SU-DHL-6 (cell line): Measurements from ENCODE around the gene TSPAN18.

Source experiments
- H2AFZ ChIP-seq: fragments of 200-600 bp; sonication (generic); 2 replicates; pipeline ENCODE4 v1.6.1; 2014; ENCODE audit warnings: low read depth, mild to moderate bottlenecking, moderate library complexity, mixed read lengths, antibody characterized with exemption, low read length; ENCODE audit not compliant: severe bottlenecking
- H3F3A ChIP-seq: fragments of 200-600 bp; shearing (Covaris generic); 2 replicates; pipeline ENCODE4 v1.6.0; 2016; ENCODE audit warnings: antibody characterized with exemption, mild to moderate bottlenecking; ENCODE audit not compliant: insufficient read depth
- H3K27ac ChIP-seq: fragments of 200-600 bp; sonication (generic); 2 replicates; pipeline ENCODE4 v1.5.1; 2016; ENCODE audit warnings: low read depth, mild to moderate bottlenecking, low read length, moderate library complexity, mixed read lengths
- H3K27me3 ChIP-seq: fragments of 200-600 bp; sonication (generic), shearing (Covaris generic); 2 replicates; pipeline ENCODE4 v1.6.0; 2014; ENCODE audit warnings: mild to moderate bottlenecking, low read length
- H3K36me3 ChIP-seq: fragments of 200-600 bp; sonication (generic); 2 replicates; pipeline ENCODE4 v1.6.1; 2014; ENCODE audit warnings: mild to moderate bottlenecking, low read length, mixed read lengths
- H3K4me2 ChIP-seq: fragments of 300-600, 200-600 bp; shearing (Covaris generic), sonication (generic); 2 replicates; pipeline ENCODE4 v1.6.0; 2014; ENCODE audit warnings: low read length, low read depth, mild to moderate bottlenecking; ENCODE audit not compliant: poor library complexity, severe bottlenecking
- H3K4me3 ChIP-seq: fragments of 200-600 bp; sonication (generic); 2 replicates; pipeline ENCODE4 v1.5.1; 2014; ENCODE audit warnings: antibody characterized with exemption, low read length, mild to moderate bottlenecking, mixed read lengths; ENCODE audit not compliant: insufficient read depth, poor library complexity, severe bottlenecking
- H3K79me2 ChIP-seq: fragments of 200-600 bp; sonication (generic); 2 replicates; pipeline ENCODE4 v1.6.1; 2014; ENCODE audit warnings: mild to moderate bottlenecking, low read length, moderate library complexity; ENCODE audit not compliant: insufficient read depth
- H3K9ac ChIP-seq: fragments of 200-600 bp; sonication (generic); 2 replicates; pipeline ENCODE4 v1.7.0; 2014; ENCODE audit warnings: mild to moderate bottlenecking, low read length
- H3K9me2 ChIP-seq: fragments of 200-600 bp; sonication (generic); replicated peaks from 2 replicates; pipeline ENCODE4 v1.6.1; 2014; ENCODE audit warnings: low read length; ENCODE audit not compliant: insufficient read depth
- H3K9me3 ChIP-seq: fragments of 200-600 bp; sonication (generic); 2 replicates; pipeline ENCODE4 v1.6.1; 2014; ENCODE audit warnings: low read length, mixed read lengths; ENCODE audit not compliant: insufficient read depth
- H4K20me1 ChIP-seq: fragments of 200-600 bp; sonication (generic); 2 replicates; pipeline ENCODE4 v1.6.1; 2014; ENCODE audit warnings: low read depth, mild to moderate bottlenecking, antibody characterized with exemption, low read length, moderate library complexity, mixed read lengths
- CTCF ChIP-seq: fragments of 200-600 bp; sonication (generic); IDR thresholded peaks from one replicate; pipeline ENCODE4 v1.5.1; 2017; ENCODE audit warnings: antibody characterized with exemption, mild to moderate bottlenecking, low read length, moderate library complexity; ENCODE audit not compliant: insufficient read depth, poor library complexity, severe bottlenecking
- EZH2phosphoT487 ChIP-seq: fragments of 200-600 bp; sonication (generic), shearing (Covaris generic); conservative IDR thresholded peaks from 2 replicates; pipeline ENCODE4 v1.6.1; 2018; ENCODE audit warnings: mild to moderate bottlenecking, antibody characterized with exemption, low read length, moderate library complexity, mixed read lengths

Gene TSPAN18

GRCh38 chr11:44905131-44905866 lies 178.5 kb downstream of the TSPAN18 start:
- H4K20me1 ChIP-seq, result no peaks in the 10 kb centered on the region
- no peaks in the 10 kb centered on the region for H3K27me3 ChIP-seq
- no peak for TF ChIP-seq EZH2phosphoT487
- no peak for TF ChIP-seq CTCF
- H3K9ac ChIP-seq, result no peak overlapping the region
- no peaks in the 10 kb centered on the region for H3K9me2 ChIP-seq
- H3K79me2 ChIP-seq, result no peaks in the 10 kb centered on the region
- no peak overlapping the region for H3K4me2 ChIP-seq
- H3F3A ChIP-seq, result no peaks in the 10 kb centered on the region
- no peak overlapping the region for H2AFZ ChIP-seq
- no peak overlapping the region for H3K27ac ChIP-seq
- no peaks in the 10 kb centered on the region for H3K36me3 ChIP-seq
- H3K9me3 ChIP-seq, result no peaks in the 10 kb centered on the region
- H3K4me3 ChIP-seq, result no peak overlapping the region

- H2AFZ ChIP-seq, result no peak overlapping the region
- H3K36me3 ChIP-seq, result no peaks in the 10 kb centered on the region
- no peak overlapping the region for H3K9ac ChIP-seq
- H4K20me1 ChIP-seq, result no peaks in the 10 kb centered on the region
- no peaks in the 10 kb centered on the region for H3K79me2 ChIP-seq
- no peak for TF ChIP-seq EZH2phosphoT487
- no peak for TF ChIP-seq CTCF
- H3F3A ChIP-seq, result no peaks in the 10 kb centered on the region
- H3K27ac ChIP-seq, result no peak overlapping the region
- H3K9me3 ChIP-seq, result no peaks in the 10 kb centered on the region
- no peak overlapping the region for H3K4me2 ChIP-seq
- no peaks in the 10 kb centered on the region for H3K9me2 ChIP-seq
- H3K4me3 ChIP-seq, result no peak overlapping the region
- H3K27me3 ChIP-seq, result no peaks in the 10 kb centered on the region
Observed at GRCh38 chr11:44906649-44907048, 179.9 kb downstream of the TSPAN18 start.

- no peaks in the 10 kb centered on the region for H4K20me1 ChIP-seq
- H3K4me2 ChIP-seq, result no peak overlapping the region
- no peaks in the 10 kb centered on the region for H3K27me3 ChIP-seq
- no peaks in the 10 kb centered on the region for H3K9me3 ChIP-seq
- H3K36me3 ChIP-seq, result no peaks in the 10 kb centered on the region
- H3K9ac ChIP-seq, result no peak overlapping the region
- no peaks in the 10 kb centered on the region for H3K79me2 ChIP-seq
- TF ChIP-seq CTCF, result no peak
- no peak for TF ChIP-seq EZH2phosphoT487
- no peaks in the 10 kb centered on the region for H3K9me2 ChIP-seq
- no peak overlapping the region for H2AFZ ChIP-seq
- H3F3A ChIP-seq, result no peaks in the 10 kb centered on the region
- no peak overlapping the region for H3K4me3 ChIP-seq
- H3K27ac ChIP-seq, result no peak overlapping the region
Observed at GRCh38 chr11:44909557-44909956, 182.8 kb downstream of the TSPAN18 start.
